DLD1 (cell line): ENCODE measurements around the gene MUC3A.

Experiments
- in situ Hi-C: cut with HindIII; loops from 2 replicates; pipeline ENCODE4 v1.10.0; 2017; ENCODE audit warnings: low sequenced_read_pairs

Gene MUC3A

DNA sequence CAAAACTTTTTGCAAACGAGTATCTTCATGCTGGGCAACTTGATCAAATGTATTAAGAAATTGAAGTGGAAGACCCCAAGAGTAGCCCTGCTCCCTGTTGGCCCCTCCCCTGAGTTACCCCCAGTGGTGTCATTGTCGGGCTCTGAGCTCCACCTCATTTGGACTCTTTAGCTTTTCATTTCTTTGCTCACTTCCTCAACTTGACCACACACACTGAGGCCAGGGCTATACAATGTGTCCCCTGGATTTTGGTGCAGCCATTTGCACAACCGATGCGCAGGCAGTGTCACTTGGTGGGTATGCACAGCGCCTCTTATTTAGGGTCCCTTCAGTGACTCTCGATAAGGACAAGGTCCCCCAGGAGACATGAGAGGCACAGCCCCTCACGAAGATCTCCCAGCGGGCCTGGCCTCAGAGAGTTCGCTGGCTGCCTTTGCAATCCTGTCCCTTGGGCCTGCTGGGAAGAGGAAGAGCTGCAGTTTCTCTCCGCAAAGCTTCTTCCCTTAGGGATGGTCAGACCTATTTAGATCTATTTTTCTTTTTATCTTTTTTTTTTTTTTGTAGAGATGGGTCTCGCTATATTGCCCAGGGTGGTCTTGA, 2.5 kb upstream of the MUC3A start:
- in situ Hi-C loops: no loop called here

DNA sequence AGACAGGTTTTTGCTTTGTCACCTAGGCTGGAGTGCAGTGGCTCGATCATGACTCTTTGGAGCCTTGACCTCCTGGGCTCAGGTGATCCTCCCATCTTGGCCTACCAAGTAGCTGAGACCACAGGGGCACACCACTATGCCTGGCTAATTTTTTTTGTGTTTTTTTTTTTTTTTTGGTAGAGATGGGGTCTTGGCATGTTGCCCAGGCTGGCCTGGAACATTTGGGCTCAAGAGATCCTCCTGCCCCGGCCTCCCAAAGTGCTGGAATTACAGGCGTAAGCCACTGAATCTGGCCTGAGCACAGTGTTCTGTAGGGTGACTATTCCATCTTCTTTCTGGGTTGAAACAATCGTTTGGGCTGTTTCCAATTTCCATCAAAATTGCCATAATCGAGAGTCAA, 1.5 kb upstream of the MUC3A start:
- in situ Hi-C loops: no loop called here

DNA sequence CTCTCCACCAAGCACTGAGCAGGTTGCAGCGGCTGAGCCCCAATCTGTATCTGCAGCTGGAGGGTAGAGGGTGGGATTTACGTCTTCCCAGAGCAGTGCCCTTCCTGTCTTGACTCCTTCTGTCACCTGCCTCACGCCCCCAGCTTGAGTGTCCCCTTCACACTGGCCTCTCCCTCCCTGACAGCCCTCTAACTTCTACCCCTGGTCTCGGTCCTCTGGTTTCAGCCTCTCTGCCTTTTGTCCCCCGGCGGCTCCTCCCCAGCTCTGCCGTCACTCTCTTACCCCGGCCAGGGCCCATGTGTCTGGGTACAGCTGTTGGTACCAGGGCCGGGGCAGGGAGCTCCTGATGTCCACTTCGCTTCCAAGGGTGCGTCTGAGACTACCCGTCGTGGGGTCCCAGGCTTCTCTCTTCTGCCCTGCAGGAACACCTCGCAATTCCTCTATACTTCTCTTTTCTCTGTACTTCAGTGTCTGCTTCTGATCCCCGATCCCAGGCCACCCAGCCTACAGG, 654 bp downstream of the MUC3A start:
- in situ Hi-C loops: no loop called here

DNA sequence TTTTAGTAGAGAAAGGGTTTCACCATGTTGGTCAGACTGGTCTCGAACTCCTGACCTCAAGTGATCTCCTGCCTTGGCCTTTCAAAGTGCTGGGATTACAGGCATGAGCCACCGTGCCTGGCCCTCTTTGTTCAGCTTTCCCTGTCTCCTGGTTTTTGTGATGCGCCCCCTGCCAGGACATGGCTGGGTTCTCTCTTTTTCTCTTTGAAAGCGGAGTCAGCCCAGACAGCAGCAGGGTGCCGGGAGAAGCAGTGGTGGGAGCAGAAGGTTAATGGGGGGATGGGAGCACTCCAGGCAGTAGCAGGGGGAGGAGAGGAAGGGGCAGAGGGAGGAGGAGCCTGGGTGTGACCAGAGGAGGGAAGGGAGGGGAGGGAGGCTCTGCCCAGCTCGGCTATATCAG, 1.8 kb downstream of the MUC3A start:
- in situ Hi-C loops: no loop called here

DNA sequence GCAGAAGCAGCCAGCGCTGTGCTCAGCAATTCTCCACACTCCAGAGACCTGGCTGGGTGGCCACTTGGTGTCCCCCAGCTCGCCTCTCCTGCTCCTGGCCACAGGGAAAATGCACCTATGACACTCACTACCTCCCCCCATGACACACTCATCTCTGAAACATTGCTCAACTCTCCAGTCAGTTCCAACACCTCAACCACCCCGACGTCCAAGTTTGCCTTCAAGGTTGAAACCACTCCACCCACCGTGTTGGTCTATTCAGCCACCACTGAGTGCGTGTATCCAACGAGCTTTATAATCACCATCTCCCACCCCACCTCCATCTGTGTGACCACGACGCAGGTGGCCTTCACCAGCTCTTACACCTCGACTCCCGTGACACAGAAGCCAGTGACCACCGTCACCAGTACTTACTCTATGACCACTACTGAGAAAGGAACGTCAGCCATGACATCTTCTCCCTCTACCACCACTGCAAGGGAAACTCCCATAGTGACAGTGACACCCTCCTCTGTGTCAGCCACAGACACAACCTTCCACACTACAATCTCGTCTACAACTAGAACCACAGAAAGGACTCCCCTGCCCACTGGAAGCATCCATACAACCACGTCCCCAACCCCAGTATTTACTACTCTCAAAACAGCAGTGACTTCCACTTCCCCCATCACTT, 2.7 kb downstream of the MUC3A start:
- in situ Hi-C loops: no loop called here

DNA sequence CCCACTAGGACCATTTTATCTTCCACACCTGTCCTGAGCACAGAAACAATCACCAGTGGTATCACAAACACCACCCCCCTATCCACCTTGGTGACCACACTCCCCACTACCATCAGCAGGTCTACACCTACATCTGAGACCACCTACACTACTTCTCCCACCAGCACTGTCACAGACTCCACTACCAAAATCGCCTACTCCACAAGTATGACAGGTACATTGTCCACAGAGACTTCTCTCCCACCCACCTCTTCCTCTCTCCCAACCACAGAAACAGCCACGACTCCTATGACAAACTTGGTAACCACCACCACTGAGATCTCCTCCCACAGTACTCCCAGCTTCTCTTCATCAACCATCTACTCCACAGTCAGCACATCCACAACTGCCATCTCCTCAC, 3.3 kb downstream of the MUC3A start:
- in situ Hi-C loops: no loop called here

DNA sequence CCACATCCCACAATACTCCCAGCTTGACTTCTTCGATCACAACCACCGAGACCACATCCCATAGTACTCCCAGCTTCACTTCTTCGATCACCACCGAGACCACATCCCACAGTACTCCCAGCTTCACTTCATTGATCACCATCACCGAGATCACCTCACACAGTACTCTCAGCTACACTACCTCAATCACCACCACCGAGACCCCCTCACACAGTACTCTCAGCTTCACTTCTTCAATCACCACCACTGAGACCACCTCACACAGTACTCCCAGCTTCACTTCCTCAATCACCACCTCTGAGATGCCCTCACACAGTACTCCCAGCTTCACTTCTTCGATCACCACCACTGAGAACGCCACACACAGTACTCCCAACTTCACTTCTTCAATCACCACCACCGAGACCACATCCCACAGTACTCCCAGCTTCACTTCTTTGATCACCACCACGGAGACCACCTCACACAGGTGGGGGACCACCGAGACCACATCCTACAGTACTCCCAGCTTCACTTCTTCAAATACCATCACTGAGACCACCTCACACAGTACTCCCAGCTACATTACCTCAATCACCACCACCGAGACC, 8.6 kb downstream of the MUC3A start:
- in situ Hi-C loops: loop anchor here (5.0 kb wide), 1 partner anchor 99 kb away; no protein-coding TSS in a partner anchor

DNA sequence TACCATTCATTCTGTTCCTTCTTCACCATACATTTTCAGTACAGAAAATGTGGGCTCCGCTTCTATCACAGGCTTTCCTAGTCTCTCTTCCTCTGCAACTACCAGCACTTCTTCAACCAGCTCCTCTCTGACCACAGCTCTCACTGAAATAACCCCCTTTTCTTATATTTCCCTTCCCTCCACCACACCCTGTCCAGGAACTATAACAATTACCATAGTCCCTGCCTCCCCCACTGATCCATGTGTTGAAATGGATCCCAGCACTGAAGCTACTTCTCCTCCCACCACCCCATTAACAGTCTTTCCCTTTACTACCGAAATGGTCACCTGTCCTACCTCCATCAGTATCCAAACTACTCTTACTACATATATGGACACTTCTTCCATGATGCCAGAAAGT, 10.6 kb downstream of the MUC3A start:
- in situ Hi-C loops: loop anchor here (5.0 kb wide), 1 partner anchor 97 kb away; no protein-coding TSS in a partner anchor

DNA sequence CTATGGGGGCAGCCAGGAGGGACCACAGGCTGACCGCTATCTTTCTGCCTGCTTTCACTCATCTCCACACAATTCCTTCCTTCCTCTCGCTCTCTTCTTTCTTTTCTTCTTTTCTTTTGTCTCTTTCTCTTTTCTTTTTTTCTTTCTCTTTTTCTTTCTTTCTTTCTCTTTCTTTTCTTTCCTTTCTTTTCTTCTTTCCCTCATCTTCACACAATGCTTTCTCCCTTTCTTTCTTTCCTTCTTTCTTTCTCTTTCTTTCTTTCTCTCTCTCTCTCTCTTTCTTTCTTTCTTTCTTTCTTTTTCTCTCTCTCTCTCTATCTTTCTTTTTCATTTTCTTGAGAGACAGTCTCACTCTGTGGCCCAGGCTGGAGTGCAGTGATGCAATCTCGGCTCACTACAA, 13.2 kb downstream of the MUC3A start:
- in situ Hi-C loops: no loop called here

DNA sequence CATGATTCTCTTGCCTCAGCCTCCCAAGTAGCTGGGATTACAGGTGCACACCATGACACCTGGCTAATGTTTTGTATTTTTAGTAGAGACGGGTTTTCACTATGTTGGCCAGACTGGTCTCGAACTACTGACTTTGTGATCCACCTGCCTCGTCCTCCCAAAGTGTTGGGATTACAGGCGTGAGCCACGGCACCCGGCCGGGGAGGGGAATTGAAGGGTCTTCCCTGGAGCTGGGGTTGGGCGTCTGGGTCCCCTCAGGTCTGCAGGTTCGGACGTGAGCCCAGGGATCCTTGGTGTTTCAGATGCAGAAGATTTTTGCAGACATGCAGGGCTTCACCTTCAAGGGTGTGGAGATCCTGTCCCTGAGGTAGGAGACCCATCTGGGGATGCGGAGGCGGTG, 14.1 kb downstream of the MUC3A start:
- in situ Hi-C loops: no loop called here

DNA sequence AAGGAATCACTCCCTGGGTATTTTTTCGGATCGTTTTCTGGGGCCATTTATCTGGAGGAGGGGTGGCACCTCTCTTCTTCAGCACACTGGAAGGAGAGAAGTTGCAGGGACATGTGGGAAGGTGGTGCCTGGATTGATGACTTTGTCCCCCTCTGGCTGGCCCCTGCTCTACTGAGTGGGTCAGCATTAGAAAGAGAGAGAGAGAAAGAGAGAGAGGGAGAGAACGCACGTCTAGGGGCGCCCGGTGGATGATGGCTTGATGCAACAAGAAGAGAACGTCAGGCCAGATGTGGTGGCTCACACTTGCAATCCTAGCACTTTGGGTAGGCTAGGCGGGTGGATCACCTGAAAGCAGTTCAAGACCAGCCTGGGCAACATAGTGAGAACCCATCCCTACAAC, 14.5 kb downstream of the MUC3A start:
- in situ Hi-C loops: no loop called here

DNA sequence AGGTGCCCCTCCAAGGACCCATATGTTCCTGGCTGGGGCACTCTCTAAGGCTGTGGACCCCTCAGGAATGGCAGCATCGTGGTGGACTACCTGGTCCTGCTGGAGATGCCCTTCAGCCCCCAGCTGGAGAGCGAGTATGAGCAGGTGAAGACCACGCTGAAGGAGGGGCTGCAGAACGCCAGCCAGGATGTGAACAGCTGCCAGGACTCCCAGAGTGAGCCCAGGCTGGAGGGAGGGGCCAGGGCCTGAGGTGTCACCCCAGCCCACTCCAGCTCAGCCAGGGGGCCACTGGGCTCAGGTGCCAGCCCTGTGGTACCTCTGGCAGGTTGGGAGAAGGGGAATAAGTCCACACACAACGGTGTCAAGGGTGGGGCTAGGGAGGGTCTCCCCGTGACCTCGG, 15.3 kb downstream of the MUC3A start:
- in situ Hi-C loops: no loop called here

DNA sequence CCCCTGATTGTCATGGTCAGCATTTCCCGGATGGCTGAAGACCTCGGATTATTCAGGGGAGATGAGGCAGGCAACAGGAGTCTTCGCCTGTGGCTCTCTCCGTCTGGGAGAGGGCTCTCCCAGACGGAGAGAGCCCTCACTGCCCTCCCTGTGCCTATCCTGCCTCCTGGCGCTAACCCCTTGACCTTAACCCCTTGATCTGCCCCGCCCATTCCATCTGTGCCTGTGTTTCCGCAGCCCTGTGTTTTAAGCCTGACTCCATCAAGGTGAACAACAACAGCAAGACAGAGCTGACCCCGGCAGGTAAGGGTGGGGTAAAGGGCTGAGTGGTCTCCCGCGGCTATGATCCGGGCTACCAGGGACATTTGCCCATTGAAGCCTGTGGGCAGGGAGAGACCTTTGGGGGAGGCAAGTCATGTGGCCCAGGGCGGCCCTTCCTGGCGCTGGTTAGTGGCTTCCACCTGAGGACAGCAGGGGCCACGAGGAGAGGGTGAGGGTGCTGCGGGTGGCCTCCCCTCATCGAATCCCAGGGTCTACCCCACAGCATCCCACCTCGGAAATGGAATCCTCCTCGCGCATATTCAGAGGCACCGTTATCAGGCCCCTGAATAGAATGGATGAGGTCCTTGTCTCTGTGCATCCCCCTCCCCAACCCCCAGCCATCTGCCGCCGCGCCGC, 15.8 kb downstream of the MUC3A start:
- in situ Hi-C loops: no loop called here

DNA sequence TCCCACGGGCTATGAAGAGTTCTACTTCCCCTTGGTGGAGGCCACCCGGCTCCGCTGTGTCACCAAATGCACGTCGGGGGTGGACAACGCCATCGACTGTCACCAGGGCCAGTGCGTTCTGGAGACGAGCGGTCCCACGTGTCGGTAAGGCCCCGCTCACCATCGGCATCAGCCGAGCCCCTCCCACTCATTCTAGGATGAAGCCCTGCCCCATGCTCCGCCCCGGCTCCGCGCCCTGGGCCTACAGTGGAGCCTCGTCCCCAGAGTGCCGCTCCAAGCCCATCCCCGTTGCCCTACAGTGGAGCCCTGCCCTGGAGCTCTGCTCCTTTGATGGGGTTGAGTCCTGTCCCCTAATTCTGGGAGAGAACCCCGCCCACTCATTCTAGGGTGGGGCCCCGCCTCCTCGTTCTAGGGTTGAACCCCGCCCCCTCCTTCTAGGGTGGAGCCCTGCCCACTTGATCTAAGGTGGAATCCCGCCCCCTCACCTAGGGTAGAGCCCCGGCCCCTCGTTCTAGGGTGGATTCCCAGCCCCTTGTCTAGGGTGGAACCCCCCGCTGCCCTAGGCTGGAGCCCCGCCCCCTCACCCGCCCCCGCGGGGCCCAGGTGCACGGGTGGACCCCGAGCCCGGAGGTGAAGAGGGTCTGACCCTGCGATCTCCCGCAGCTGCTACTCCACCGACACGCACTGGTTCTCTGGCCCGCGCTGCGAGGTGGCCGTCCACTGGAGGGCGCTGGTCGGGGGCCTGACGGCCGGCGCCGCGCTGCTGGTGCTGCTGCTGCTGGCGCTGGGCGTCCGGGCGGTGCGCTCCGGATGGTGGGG, 16.6 kb downstream of the MUC3A start:
- in situ Hi-C loops: no loop called here

DNA sequence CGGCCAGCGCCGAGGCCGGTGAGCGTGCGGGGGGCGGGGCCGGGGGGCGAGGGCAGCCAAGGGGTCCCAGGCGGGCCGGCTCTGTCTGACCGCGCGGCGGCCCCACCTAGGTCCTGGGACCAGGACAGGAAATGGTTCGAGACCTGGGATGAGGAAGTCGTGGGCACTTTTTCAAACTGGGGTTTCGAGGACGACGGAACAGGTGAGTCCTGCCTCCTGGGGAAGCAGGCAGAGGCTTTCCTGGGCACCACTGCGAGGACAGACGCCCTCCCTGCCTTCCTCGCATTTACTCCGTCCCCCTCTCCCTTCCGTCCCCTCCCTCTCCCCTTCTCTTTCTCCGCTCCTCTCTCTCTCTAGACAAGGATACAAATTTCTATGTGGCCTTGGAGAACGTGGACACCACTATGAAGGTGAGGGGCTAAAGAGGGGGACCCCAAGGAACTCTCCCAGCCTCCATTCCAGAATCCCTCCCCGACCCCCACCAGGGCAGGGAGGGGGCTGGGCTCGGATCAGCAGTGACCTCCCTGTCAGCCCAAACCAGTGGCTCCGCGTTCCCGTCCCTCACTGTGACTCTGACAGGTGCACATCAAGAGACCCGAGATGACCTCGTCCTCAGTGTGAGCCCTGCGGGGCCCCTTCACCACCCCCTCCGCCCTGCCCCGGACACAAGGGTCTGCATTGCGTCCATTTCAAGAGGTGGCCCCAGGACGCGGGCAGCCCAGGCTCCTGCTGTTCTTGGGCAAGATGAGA, 17.4 kb downstream of the MUC3A start:
- in situ Hi-C loops: no loop called here

DNA sequence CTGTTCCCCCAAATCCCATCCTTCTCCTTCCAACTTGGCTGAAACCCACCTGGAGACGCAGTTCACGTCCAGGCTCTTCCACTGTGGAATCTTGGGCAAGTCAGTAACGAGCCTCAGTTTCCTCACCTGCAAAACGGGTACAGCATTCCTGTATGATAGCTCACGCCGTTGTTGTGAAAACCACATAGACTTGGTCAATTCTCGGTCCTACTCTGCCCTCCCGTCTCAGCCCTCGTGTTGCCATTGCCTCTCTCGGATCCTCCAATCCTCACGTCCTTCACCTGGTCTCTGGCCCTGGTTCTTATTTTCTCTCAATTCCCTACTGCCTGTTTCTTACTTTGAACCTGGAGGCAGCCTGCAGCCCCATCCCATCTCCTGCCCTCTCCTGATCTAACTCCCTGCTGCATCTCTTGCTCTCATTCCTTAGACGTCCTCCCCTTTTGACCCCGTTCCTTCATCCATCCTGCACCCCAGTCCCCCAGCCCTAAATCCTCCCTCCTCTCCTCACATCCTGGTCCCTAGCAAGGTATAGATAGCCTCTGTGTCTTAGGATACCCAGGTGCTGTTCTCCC, 18.0 kb downstream of the MUC3A start:
- in situ Hi-C loops: no loop called here

DNA sequence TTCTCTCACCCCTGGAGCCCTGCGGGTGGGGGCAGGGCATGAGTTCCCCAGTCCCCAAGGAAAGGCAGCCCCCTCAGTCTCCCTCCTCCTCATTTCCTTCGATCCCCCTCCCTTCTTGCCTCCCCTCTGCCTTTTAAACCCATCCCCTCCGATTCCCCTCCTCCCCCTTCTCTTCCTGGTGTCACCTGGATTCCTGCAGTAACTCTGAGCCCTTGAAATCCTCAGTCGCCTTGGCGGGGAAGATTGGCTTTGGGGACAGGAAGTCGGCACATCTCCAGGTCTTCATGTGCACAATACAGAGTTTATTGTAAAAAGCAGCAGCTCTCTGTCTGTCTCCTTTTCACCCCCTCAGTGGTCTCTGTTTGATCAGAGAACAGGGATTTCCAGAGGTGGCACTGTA, 18.7 kb downstream of the MUC3A start:
- in situ Hi-C loops: no loop called here

DNA sequence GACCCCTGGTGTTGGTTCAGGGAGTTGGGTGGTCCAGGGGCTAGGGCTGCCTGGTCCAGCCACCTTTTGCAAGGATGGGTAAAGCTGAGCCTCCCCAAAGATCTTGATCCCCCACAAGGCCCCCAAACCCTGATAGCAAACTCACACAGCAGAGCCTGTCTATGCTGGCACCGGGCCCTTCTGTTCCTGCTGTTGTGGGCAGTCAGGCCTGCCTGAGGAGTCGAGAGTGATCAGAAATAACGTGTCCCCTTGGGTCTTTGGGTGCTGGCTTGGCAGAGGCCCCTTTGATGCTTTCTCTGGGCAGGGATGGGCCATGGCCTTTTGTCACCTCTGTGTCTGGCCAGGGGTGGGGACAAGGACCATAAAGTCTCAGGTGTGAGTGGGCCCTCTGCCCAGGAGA, 19.3 kb downstream of the MUC3A start:
- in situ Hi-C loops: no loop called here

DNA sequence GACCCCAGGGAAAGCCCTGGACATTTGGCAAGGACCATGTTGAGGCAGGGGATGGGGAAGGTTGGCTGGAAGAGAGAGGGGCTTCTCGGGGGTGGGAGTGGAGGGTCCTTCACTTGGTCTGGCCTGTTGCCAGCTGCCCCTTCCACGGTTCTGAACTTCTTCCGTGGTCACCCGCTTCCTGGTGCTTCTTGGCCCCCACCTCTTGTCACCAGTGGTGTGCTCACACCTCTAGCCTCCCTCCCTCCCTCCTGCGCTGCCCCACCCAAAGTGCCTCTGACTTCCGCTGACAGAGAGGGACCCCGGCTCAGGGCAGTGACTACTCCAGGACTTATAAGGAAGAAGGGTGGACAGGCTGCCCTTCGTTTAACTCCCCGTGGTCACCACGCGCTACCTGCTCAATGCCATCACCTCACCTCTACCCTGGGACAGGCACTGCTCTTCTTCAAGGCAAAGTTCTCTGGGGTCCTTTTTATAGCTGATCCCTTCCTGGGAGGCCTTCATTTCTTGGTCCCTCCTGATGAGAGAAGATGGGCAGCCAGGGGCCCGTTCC, 19.8 kb downstream of the MUC3A start, which contains the start of gene MUC12:
Gene MUC12, plus strand, starts transcription at position 500 of the 550 bp plus-strand sequence. CDS start 58 bp downstream, outside the sequence.
- in situ Hi-C loops: no loop called here
